RCC 7860 (cell line): Measurements from ENCODE around the gene HPX.

ENCODE experiments used
- DNase-seq: peaks from one replicate; pipeline ENCODE4 v3.0.0-alpha.2; 2015; ENCODE audit warnings: low spot score
- FAIRE-seq: peaks from 2 replicates; lab custom pipeline; 2012; peaks lifted over from hg19 to GRCh38; lab: Jason Lieb, UNC

HPX gene, protein sequence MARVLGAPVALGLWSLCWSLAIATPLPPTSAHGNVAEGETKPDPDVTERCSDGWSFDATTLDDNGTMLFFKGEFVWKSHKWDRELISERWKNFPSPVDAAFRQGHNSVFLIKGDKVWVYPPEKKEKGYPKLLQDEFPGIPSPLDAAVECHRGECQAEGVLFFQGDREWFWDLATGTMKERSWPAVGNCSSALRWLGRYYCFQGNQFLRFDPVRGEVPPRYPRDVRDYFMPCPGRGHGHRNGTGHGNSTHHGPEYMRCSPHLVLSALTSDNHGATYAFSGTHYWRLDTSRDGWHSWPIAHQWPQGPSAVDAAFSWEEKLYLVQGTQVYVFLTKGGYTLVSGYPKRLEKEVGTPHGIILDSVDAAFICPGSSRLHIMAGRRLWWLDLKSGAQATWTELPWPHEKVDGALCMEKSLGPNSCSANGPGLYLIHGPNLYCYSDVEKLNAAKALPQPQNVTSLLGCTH

DNA sequence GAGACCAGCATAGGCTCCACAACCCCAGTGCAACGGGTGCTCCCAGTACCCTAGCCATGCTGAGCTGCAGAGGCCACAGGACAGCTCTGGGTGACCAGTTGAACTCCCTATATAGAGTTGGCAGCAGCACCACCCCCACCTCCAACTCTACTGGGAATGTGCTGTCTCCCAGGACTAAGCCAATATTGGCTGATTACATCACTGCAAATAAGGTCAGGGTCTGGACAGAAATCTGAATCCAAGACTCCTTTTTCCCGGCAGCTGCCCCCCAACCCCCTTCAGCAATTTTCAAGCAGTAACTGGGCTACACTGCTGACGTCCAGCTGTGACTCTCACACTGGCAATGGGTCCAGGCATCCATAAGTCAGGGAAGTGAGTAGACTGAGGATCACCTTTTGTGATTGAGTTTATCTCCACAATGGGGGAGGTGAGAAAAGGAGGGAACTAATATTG lies at the start of gene HPX:
Gene HPX (minus strand): TSS at position 82 of the 453 bp plus-strand sequence. CDS start 24 bp downstream, at position 58.
- FAIRE-seq (no peak), DNase-seq (no peak)

DNA sequence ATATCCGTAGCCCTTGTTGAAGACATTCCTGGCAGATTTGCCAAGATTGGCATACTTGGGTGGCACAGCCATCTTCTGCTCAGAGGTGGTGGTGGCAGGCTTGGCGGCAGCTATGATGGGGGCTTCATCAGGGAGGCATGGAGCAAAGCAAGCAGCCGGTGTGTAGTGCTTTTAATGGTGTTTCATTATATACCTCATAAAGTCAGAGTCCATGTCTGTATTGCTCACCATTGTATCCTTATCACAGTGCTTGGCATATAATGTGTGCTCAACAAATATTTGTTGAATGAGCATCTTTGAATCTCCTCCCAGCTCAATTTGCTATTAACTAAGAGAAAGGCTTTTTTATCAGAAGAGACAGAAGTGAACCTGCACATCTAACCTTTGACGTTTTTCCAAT lies 48.5 kb upstream of the HPX start:
- no peak for DNase-seq

DNA sequence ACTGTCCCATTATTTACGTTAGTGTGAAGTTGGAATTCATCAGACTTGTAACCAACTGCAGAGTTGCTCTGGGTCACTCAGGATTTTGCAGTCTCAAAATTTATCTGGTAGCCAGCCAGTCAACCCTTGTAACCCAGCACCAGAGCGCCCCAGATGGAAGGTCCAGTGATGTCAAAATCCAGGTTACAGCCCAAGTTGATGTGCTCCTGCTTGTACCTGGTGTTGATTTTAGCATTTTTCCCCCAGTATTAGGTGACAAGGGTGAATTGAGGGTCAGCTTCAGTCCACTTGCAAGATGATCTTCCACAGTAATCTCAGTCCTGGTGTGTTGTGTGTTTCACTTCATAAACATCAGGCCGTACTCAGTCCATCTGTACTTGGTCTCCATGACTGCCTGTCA lies 48.0 kb upstream of the HPX start:
- DNase-seq = no peak
- FAIRE-seq = no peak

More for the DNA sequence above, 48.5 kb upstream of the HPX start:
- no peak for FAIRE-seq

DNA sequence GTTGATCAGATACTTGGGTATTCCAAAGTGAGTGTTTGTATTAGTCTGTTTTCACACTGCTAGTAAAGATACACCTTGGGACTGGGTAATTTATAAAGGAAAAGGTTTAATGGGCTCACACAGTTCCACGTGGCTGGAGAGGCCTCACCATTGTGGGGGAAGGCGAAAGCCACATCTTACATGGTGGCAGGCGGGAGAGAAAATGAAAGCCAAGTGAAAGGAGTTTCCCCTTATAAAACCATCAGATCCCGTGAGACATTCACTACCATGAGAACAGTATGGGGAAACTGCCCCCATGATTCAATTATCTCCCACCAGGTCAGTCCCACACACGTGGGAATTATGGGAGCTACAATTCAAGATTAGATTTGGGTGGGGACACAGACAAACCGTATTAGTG lies 47.6 kb upstream of the HPX start:
- no peak for FAIRE-seq
- DNase-seq = no peak

DNA sequence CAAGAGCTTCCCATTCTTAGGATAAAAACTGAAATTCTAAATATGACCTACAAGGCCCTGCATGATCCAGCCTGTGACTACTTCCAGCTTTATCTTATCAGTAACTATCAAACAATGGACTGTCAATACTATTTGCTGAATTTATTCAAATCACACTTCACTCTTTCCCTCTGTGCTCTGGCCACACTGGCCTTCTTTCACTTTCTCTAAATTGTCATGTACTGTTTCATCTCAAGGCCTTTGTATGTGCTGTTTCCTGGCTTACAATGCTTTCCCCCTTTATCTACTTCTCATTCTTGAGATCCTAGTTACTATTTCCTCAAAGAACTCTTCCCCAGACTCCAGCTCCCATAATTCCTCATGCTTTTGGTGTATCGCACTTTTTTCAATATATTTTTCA lies 46.2 kb upstream of the HPX start:
- DNase-seq (no peak), FAIRE-seq (no peak)

DNA sequence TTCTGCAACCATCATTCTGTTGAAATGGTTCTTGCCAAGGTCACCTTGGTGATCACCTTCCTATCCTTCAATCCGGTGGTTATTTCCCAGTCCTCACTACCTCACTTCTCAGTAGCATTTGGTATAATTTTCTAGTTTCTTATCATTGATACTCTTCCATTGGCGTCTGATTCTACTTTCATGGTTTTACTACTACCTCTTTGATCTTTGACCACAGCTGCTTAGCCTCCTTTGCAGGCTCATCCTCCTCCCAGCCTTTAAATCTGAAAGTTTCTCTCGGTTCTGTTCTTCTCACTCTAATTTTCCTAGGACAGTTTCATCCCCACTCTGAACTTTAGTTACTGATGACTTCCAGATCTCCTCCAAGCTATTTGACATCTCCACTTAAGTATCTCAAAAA lies 45.5 kb upstream of the HPX start:
- FAIRE-seq (no peak), DNase-seq (no peak)

DNA sequence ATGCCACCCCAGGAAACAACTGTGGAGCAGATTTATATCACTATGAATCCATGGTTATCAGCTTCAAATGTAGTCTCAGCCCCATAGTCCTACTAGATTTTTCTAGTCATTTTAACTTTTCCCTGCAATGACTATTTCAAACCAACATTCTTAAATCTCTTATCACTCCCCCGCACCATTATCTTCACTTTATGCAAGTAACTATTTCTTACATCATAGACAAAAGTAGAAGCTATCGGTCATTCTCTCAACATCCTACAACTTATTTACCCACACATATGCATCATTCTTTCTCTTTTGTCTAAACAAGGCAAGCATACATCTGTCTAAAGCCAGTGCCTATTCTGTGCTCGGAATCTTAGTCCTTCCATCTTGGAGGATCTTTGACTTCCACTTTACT lies 44.9 kb upstream of the HPX start:
- no peak for FAIRE-seq

DNA sequence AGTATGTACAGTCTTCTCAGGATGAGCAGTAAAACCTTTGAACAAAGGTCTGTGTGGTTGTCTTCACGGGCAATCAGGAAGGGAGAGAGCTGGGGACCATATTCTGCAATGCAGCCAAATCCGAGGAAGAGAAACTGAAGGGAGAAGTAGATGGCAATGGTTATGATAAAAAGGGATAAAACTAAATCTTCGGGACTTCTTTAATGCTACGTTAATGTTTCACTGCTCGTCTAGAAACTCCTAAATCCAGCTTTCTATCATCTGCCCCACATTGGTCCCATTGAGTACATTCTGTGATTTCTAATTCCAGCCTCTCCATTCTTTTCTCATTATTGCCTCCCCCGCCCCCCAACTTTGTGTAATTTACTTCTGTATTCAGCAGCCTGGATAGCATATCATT lies 42.2 kb upstream of the HPX start:
- no peak for FAIRE-seq
- no peak for DNase-seq

More for the DNA sequence above, 44.9 kb upstream of the HPX start:
- no peak for DNase-seq

DNA sequence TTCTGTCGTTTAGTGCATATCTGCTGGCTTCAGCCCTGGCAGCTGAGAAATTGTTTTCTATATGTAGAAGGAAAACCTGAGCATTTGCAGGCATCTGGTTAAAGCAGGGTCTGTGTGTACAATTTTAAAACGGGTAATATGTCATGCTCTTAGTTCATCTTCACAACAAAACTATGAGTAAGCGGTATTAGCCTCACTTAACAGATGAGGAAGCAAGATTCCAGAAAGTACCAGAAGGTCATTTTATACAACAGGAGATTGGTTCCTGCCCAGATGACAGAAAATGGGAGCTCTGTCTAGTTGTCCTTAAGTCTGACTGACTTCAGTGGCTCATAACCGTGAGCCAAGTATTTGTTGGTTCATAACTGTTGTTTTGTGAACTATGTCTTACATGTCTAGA lies 41.7 kb upstream of the HPX start:
- DNase-seq (no peak), FAIRE-seq (no peak)

DNA sequence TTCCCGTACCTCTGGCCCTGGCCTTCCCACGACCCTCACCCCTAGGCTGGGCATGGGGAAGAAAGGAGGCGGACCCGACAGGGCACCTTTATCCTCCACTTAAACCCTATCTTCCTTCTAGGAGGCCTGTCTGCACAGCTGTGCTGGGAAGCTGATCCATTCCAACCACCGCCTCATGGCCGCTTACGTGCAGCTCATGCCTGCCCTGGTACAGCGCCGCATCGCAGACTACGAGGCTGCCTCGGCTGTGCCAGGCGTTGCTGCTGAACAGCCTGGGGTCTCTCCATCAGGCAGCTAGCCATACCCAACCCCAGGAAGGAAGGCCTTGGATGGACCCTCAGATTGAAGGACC lies 41.1 kb upstream of the HPX start:
- DNase-seq (no peak), FAIRE-seq (no peak)

DNA sequence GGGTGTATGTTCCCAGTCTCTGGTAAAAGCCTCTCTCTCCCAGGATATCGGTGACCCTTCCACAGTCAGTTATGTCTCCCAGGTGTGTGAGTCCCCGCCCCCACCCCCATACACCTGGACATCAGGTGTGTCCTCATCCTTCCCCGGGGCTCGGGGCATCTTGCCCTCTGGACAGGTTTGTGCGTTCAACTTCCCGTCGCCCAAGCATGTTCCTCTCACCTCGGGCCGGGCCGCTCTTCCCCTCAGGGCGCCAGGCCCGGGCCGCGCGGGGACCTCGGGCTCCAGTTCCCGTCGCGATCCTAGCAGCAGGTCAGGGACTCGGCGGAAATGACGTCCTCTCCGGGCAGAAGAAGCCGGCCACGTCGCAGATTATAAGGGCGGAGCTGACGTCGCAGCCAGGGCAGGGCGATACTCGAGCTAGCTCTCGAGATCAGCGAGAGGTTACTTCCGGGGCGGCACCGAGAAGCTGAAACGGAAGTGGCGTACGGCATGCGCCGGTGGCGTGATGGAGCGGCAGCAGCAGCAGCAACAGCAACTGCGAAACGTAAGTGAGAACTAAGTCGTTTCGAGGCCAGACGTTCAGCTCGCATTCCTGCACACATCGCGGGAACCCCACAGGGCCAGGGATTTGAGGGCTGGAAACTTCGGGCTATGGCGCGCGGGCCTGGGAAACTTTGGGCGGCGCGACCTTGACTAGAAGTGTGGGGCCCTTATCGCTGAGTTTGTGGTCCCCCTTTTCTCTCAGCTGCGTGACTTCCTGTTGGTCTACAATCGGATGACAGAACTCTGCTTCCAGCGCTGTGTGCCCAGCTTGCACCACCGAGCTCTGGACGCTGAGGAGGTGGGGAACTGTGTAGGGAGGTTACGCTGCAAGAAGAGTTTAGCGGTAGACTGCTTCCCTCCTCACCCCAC lies 40.5 kb upstream of the HPX start, which contains the start of the genes ARFIP2 and TIMM10B:
Gene ARFIP2 (minus strand): TSS at position 320 of the 912 bp plus-strand sequence. CDS start 910 bp downstream, outside the sequence.
Gene TIMM10B (plus strand): TSS at position 490 of the 912 bp plus-strand sequence. CDS start 16 bp downstream, at position 506.
- peak; percentile 77 for FAIRE-seq
- peak; percentile 90 for DNase-seq

DNA sequence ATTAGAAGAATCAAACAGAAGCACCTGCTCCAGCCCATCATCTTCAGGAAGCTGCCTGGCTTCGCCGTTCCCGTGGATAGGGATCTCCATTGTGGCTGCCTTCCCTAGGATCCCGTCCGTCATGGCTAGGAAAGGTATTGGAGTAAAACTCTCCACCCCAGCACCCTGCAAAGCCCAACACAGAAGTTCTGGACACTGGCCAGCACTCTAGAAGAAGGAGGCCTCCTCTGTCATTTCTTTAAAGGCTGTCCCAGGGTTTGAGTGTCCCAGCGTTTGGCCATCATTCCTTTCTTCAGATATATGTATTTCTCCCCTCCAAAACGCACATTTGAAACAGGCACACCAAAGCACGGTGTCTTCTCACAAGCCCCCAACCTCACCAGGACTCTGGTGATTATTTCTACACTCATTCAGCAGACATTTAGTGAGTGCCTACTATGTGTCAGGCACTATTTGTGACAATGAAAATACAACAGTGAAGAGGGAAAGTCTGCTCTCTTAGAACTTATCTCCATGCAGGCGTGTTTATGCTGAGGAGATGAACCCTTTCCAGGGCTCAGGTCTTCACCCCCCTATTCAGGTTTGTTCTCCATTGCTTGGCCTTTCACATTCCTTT lies 39.6 kb upstream of the HPX start:
- no peak for DNase-seq
- no peak for FAIRE-seq

DNA sequence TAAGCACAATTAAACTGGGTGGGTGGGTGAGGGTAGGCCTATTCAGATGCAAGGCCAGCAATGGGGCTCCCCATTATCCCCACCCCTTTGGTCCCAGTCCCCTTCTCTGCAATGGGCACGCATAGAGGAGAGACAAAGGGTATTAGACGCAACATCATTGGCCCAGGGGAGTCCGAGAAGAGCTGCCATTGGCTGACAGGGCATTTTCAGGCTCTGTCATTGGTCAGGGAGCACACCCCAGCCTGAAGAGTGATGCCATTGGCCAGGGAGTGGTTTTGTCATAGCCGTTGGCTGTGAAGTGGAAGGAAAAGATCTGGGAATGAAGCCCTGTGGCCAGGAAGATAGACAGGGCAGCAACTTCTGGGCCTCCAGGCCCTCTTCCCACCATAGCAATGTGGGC lies 35.8 kb upstream of the HPX start:
- DNase-seq (no peak), FAIRE-seq (no peak)

DNA sequence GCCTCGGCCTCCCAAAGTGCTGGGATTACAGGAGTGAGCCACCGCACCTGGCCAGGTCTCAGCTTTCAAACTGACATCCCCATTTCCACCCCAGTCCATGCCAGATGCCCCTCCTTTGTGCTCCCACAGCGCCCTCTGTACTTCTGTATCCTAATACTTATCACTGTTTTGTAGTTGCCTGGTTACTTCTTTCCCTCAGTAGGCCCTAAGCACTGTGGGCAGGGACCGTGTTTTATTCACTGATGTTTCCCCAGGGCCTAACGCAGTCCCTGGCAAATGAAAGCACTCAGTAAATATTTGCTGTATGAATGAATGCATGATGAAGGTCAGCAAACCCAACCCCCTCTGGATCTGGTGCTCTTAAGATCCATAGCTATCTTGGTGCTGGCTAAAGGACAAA lies 35.1 kb upstream of the HPX start:
- FAIRE-seq (no peak), DNase-seq (no peak)

DNA sequence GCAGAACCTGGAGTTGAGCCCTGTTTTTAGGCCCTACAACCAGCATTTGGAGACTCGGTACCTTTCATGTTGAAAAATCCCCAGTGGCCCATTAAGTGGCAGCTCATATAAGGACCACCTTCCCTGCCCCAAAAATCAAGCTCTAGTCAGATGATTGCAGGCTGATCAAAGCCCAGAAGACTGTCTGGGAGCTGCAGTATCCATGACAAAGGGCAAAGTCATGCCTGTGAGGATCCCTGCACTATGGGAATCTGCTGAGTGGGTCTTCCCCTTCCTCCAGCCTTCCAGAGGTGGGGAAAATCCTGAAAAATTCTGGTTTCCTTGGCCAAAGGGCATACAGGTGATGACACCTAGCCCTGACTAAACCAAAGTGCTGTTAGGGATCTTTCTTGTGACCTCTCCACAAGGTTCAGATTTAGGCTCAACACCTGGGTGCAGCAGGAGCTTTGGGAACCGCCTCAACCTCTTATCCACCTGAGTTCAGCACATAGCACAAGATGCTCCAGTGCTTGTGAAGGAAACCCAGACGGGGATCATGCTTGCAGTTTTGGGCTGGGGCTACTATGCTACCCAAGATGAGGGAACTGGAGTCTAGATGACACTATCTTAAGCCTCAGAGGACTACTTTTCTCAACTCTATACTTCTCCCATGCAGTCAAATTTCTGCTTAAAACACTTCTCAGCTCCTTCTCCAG lies 34.2 kb upstream of the HPX start:
- no peak for FAIRE-seq

DNA sequence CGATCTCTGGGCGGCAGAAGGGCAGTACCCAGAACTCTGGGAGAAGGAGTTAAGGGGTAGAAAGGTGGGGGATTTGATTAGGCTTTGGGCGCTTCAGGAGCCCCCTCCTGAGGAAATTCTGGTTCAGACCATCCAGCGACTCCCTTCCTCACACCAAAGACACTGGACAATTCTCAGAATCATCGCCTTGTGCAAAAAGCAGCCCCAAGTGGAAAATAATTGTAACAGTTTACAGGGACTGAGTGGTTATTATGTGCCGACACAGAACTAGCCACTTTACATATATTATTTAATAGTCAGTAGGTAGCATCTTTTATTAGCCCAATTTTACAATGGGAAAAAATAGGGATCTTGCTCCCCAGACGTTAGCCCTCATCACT lies 33.6 kb upstream of the HPX start:
- DNase-seq = no peak
- FAIRE-seq = no peak

More for the DNA sequence above, 34.2 kb upstream of the HPX start:
- no peak for DNase-seq

DNA sequence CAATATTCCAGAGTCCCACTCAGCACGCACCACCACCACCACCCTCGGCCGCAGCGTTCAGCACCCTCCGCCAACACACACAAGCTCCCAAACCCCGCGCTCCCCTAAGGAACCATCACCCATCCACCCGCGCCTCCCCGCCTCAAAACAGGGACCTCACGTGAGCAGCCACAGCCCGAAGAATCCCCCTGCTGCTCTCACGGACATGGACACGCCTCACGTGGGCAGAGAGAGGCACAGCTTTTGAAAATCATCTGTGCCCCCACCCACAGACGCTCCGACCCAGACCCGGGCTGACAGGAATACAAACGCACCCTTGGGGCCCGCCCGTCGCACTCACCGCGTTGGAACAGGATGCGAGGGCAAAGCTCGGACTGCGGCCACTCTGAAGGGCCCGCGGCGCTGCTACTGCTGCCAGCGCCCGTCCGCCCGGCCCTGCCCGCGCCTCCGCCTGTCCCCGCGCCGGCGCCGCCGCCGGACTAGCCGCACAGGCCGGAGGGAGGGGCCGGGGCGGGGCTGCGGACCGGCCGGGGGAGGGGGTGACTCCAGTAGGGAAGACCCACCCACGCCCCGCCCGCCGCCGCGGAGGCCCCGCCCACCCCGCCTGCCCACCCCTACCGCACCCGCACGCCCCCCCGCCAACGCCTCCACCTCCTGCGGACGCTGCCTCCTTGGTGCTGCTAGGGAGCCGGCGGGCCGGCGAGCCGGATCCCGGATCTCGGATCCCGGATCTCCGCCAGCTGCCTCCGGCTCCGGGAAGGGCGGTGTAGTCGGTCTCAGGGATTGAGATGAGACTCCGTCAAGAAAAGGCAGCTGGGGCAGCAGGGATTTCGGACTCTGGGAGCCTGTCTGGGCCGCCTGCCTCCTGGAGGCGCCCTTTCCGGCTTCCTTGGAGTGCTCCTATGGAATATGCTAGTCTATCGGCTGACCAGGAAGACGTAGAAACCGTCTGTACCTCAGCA lies 32.9 kb upstream of the HPX start, which contains the start of gene TRIM3:
Gene TRIM3 (minus strand): TSS at position 491 of the 962 bp plus-strand sequence. CDS start 8,246 bp downstream, outside the sequence.
- DNase-seq (peak; percentile 57), FAIRE-seq (no peak)

DNA sequence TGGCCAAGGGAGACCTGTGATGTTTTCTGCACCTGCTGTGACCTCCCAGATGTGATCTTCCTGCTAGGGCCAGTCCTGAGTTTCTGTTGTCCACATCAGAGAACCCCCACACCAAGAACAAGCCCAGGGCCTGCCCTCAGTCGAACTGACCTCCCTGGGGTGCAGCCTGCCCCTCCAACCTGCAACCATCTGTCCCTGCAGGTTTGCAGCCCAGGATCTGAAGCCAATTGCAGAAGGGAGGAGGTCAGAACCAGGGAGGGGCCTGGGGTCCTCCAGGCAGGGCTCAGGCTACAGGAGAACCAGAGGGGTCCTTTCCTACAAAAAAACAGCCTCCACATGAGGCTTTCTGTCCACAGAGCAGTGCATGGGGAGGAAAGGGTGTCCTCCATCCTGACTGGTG lies 32.1 kb upstream of the HPX start:
- no peak for FAIRE-seq

DNA sequence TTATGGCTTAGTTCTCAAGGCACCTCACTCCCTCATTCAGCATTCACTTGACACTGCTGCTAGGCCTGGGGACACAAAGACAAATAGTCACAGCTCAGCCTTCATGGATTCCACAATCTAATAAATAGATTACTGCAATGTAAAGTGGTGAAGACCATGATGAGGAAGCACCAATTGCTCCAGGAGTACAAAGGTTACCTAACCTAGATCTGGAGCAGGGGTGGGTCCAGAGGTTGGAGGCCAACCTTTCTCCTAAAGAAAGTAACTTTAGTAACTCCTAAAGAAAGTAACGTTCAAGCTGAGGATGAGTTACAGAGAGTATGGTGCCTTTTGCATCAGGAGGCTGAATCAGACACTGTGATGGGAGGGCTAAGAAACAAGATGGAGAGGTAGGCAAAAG lies 28.8 kb upstream of the HPX start:
- DNase-seq = no peak
- no peak for FAIRE-seq

More for the DNA sequence above, 32.1 kb upstream of the HPX start:
- DNase-seq = no peak
